Right lobe of liver (tissue), 4 donors: ENCODE results near the gene LOXL1.

Experiments
- CTCF ChIP-seq, 4 donors: fragments of 200-600 bp in 3 of 4; fragments of 450-650 bp in 1 of 4; IDR thresholded peaks; one replicate each; pipeline versions ENCODE4 v1.5.1 to v1.8.0; 2016 to 2022; ENCODE audit warnings: antibody characterized with exemption in 4 of 4, mild to moderate bottlenecking in 2 of 4
- POLR2A ChIP-seq: fragments of 450-650 bp; IDR thresholded peaks from one replicate; pipeline ENCODE4 v1.6.1; 2017; ENCODE audit warnings: antibody characterized with exemption, mild to moderate bottlenecking
- donor health status: DM: no; HTN: no; CAD: no.
- donor health status: DM: no; HTN: no; CAD: no.
- donor health status: DM: no; HTN: yes; CAD: no.

DNA sequence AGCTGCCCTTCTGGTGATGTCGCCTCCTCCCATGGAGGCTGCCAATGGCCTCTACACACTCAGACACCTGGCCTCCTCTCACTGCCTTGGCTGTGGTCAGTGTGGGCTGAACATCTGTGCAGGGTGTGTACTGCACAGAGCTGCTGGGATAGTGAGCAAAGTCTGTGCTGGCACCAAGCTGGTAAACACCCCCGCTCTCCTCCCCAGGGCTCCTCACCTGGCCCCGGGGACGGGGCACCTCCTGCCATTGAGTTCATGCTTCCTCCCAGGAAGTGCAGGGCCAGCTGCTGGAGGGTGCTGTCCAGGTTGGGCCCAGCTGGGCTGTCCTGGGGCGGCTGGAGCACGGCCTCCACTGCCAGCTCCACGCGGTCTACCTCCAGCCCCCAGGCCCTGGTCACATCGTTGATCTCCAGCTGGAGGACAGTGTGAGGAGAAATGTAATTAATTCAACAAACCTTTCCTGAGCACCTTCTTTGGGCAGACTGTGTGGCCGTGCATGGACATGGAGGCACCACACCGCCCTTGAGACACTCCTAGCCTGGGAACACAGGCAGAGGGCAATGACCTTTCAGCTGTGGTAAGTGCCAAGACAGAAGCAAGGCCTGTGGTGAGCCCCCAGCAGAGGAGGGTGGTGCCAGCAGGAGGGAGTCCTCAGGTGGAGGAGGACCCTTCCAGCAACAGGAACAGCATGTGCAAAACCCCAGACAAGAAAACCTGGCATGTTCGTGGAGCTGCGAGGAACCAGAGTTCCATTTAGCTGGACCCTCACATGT is 59.0 kb downstream of the LOXL1 start:
- TF ChIP-seq POLR2A: no peak
- TF ChIP-seq CTCF (IDR thresholded peaks at IDR 0.05): no peak
